ENCODE data around the gene CRNKL1. TPM values are rescaled to one million over a fixed set of nuclear protein-coding genes. Genes with fewer than 3 reads are reported as not detected.

The CRNKL1 gene
- total RNA-seq, 1 donor from 2014 or later, result 21.3 TPM

DNA sequence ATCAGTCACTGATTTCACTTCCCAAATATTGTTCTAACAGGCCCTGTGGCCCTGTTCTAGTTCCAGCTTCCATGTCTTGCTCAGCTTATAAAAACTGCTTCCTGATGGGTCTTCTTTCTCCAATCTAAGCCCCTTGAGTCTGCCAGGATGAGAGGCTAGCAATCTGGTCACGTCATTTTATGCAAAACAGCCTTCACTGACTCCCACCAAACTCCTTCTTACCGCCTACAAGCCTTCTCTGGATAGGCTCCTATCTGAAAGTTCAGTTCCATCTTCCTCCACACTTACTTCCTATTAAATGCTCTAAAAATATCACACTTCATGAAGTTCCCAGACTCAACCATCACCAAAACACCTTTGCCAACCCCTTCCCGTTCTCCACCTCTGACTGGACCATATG is 15.5 kb downstream of the CRNKL1 start:
- no peaks in the 10 kb centered on the region for H3K27me3 Mint-ChIP-seq
- no peak for TF ChIP-seq CTCF (IDR thresholded peaks at IDR 0.05)
- intact Hi-C loops (cut with micrococcal nuclease), result no loop called here
- ATAC-seq (ENCODE audit: low read depth) (no peak), DNase-seq (no peak)
- H3K36me3 Mint-ChIP-seq (ENCODE audit: low read depth), result peaks cover 89% of the 10 kb centered on the region
- CTCF ChIA-PET, result no interaction called here
- H3K4me3 Mint-ChIP-seq, result no peak overlapping the region
- H3K27ac Mint-ChIP-seq, result no peak overlapping the region
- H3K4me1 Mint-ChIP-seq, result no peaks in the 10 kb centered on the region
- no peaks in the 10 kb centered on the region for H3K9me3 Mint-ChIP-seq
- POLR2A ChIA-PET, result no interaction called here

DNA sequence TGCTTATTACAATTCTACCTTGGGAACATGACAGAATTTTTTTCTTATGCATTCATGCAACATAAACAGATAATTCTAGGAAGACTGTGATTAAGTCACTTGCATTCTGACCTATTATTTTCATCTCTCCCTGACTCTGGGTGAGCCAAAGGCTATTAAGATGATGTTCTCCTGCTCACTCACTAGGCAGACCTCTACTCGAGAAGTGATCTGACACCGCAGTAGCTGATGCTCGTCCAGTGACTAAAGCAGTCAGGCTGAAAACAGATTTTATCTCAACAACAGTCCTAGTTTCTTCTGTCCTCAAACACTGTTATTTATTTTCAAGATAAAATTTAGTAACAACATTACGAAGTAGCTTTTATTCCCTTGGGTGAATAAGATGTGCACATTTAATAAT is 17.8 kb downstream of the CRNKL1 start:
- Mint-ChIP-seq H3K36me3 (ENCODE audit: low read depth) (peaks cover 86% of the 10 kb centered on the region), H3K4me1 (no peaks in the 10 kb centered on the region), H3K27ac (no peak overlapping the region), H3K27me3 (no peaks in the 10 kb centered on the region), H3K4me3 (no peak overlapping the region), H3K9me3 (no peaks in the 10 kb centered on the region)
- no peak for DNase-seq
- no peak for ATAC-seq (ENCODE audit: low read depth)
- intact Hi-C loops (cut with micrococcal nuclease), result no loop called here
- POLR2A ChIA-PET, result no interaction called here
- TF ChIP-seq CTCF (IDR thresholded peaks at IDR 0.05), result no peak
- CTCF ChIA-PET, result no interaction called here

DNA sequence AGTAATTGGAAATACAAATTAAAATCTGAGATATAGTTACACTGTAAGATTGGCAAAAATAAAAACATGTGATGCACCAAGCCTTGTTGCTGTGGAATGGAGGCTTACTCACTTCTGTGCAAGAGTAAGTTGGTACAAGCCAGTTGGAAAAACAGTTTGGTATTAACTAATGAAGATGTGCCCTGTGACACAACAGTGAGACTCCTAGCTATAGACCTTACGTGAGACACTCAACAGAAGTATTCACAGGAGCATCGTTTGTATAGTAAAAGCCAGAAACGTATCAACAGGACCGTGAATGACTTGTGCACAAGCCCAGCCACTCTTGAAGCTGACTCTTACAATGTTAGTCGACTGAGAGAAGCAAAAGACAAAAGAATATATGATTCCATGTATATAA is 20.5 kb downstream of the CRNKL1 start:
- Mint-ChIP-seq H3K4me3 (no peak overlapping the region), H3K4me1 (no peaks in the 10 kb centered on the region), H3K36me3 (ENCODE audit: low read depth) (peaks cover 78% of the 10 kb centered on the region), H3K27ac (no peak overlapping the region), H3K27me3 (no peaks in the 10 kb centered on the region), H3K9me3 (no peaks in the 10 kb centered on the region)
- DNase-seq (no peak), ATAC-seq (ENCODE audit: low read depth) (no peak)
- ChIA-PET CTCF (no interaction called here), POLR2A (no interaction called here)
- no peak for TF ChIP-seq CTCF (IDR thresholded peaks at IDR 0.05)
- intact Hi-C loops (cut with micrococcal nuclease), result no loop called here

GRCh38 chr20:20027284-20027683 is 25.0 kb downstream of the CRNKL1 start:
- ChIA-PET POLR2A (interaction anchor here (0.7 to 1.7 kb wide), 2 partner anchors 10 to 1449 kb away, joined by 3 to 6 read pairs; partner anchors contain the start of gene NAA20), CTCF (no interaction called here)
- ATAC-seq (ENCODE audit: low read depth), result no peak
- Mint-ChIP-seq H3K36me3 (ENCODE audit: low read depth) (peaks cover 78% of the 10 kb centered on the region), H3K9me3 (no peaks in the 10 kb centered on the region), H3K4me3 (no peak overlapping the region), H3K4me1 (no peaks in the 10 kb centered on the region), H3K27ac (no peak overlapping the region), H3K27me3 (no peaks in the 10 kb centered on the region)
- no peak for TF ChIP-seq CTCF (IDR thresholded peaks at IDR 0.05)
- no peak for DNase-seq
- intact Hi-C loops (cut with micrococcal nuclease), result no loop called here

DNA sequence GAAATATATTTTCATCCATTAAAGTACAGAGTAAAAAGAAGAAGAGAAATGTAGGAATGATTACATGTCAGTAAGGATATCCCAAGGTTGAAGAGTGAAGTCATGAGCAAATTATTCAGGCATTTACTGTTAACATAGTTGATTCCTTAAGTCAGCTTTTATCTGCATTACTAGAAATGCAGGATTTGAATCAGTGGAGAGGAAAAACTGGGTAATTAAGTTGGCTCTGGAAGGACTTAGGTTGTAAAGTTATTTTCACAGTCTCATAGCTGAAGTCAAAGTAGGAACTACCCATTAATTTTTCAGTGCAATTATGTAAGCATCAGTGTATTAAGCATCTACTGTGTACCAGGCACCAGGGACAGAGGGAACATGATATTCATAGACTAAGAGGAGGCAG is 27.3 kb downstream of the CRNKL1 start:
- Mint-ChIP-seq H3K4me1 (peaks cover 13% of the 10 kb centered on the region), H3K9me3 (no peaks in the 10 kb centered on the region), H3K36me3 (ENCODE audit: low read depth) (peaks cover 64% of the 10 kb centered on the region), H3K4me3 (no peak overlapping the region), H3K27ac (no peak overlapping the region), H3K27me3 (no peaks in the 10 kb centered on the region)
- ChIA-PET POLR2A (no interaction called here), CTCF (no interaction called here)
- ATAC-seq (ENCODE audit: low read depth) (no peak), DNase-seq (no peak)
- intact Hi-C loops (cut with micrococcal nuclease), result no loop called here
- TF ChIP-seq CTCF (IDR thresholded peaks at IDR 0.05), result no peak

Data from activated B cell treated with CpG ODN at 0.5 μM for 24 hours (primary cell).